GM23248 (cell line): ENCODE results near the gene TEX261.

ENCODE experiments used
- EZH2 ChIP-seq: fragments of 200-600 bp; sonication (generic); IDR thresholded peaks from 2 replicates; pipeline ENCODE4 v1.6.1; 2018; ENCODE audit warnings: antibody characterized with exemption, mild to moderate bottlenecking; ENCODE audit not compliant: insufficient read depth, poor library complexity, severe bottlenecking
- EZH2phosphoT487 ChIP-seq: fragments of 200-600 bp; sonication (generic); IDR thresholded peaks from 2 replicates; pipeline ENCODE4 v1.6.1; 2018; ENCODE audit warnings: antibody characterized with exemption, moderate library complexity, mild to moderate bottlenecking, low read depth; ENCODE audit not compliant: insufficient read depth

DNA sequence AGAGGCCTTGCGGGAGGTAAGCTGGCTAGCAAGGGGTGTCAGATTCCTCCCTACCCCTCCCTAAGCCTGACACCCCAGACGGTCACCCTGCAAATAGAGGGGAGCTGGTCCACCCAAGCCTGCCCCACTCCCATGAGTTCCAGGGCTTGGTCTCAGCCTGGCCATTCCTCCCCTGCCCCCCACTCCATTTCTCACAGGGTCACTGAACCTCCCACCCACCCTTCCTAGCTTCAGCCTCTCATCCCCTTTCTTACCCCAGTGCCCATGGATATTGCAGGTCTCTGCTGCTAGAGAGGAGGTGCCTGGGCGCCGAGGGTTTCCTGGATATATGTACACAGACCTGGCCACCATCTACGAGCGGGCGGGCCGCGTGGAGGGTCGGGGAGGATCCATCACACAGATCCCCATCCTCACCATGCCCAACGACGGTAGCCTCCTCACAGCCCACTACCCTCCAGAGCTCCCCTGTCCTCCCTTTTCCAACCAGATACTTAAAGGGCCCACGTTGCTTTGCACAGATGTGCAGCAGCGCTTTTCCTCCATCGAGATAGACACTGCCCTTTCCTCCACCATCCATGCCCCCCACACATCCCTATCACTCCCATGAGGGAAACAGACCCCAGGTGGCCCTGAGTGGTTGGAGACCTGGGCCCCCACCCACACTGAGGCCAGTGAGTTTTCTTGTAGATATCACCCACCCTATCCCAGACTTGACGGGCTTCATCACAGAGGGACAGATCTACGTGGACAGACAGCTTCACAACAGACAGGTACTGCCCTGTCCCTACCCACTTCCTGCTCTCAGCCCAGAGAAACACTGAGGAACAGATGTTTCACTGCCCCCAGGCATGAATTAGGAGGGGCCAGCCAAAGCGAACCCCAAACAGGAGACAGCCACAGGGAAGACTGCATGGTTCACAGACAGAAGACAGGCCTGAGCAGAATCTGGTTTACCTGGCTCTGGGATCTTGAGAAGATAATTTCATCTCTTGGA is 31.5 kb downstream of the TEX261 start:
- TF ChIP-seq EZH2 (no peak), EZH2phosphoT487 (no peak)
